ENCODE measurements around the gene CTSK.

The CTSK gene

GRCh38 chr1:150760013-150760412 is 48.0 kb downstream of the CTSK start:
- no peak for DNase-seq (ENCODE audit: low spot score)

GRCh38 chr1:150753416-150753815 is 54.6 kb downstream of the CTSK start:
- DNase-seq (ENCODE audit: low spot score) = no peak

GRCh38 chr1:150751443-150751842 is 56.6 kb downstream of the CTSK start:
- DNase-seq (ENCODE audit: low spot score) = no peak

GRCh38 chr1:150749720-150750311 is 58.2 kb downstream of the CTSK start:
- no peak for DNase-seq (ENCODE audit: low spot score)

- DNase-seq (ENCODE audit: low spot score) = no peak
Observed at GRCh38 chr1:150748878-150749719, 59.0 kb downstream of the CTSK start.
